Nephron progenitor cell (in vitro differentiated cells): ENCODE measurements around the gene SCAF1.

ENCODE experiments used
- DNase-seq: peaks from one replicate; pipeline ENCODE4 v3.0.0; 2021
- H3K27ac Mint-ChIP-seq: 2 replicates; pipeline ENCODE4 v1.8.0; 2021; ENCODE audit warnings: mild to moderate bottlenecking, moderate library complexity, mixed read lengths
- H3K27me3 Mint-ChIP-seq: 2 replicates; pipeline ENCODE4 v1.8.0; 2021; ENCODE audit warnings: mild to moderate bottlenecking, low read depth, mixed read lengths; ENCODE audit not compliant: poor library complexity
- H3K36me3 Mint-ChIP-seq: 2 replicates; pipeline ENCODE4 v1.8.0; 2021; ENCODE audit warnings: low read depth, mixed read lengths
- H3K4me1 Mint-ChIP-seq: 2 replicates; pipeline ENCODE4 v1.8.0; 2021; ENCODE audit warnings: mixed read lengths
- H3K4me3 Mint-ChIP-seq: 2 replicates; pipeline ENCODE4 v1.8.0; 2021; ENCODE audit warnings: mild to moderate bottlenecking, moderate library complexity, mixed read lengths
- H3K9me3 Mint-ChIP-seq: 2 replicates; pipeline ENCODE4 v1.8.0; 2021; ENCODE audit warnings: mild to moderate bottlenecking, moderate library complexity, mixed read lengths
- CTCF ChIP-seq: fragments of 200-600 bp; sonication (generic); IDR thresholded peaks from 2 replicates; pipeline ENCODE4 v1.5.0; 2021; ENCODE audit warnings: antibody characterized with exemption

The SCAF1 gene

GRCh38 chr19:49696115-49696514 is 54.1 kb downstream of the SCAF1 start:
- Mint-ChIP-seq H3K36me3 (peaks cover 30% of the 10 kb centered on the region), H3K4me3 (no peak overlapping the region), H3K9me3 (no peaks in the 10 kb centered on the region), H3K27ac (no peak overlapping the region), H3K27me3 (no peaks in the 10 kb centered on the region), H3K4me1 (peaks cover 33% of the 10 kb centered on the region)
- DNase-seq = no peak
- no peak for TF ChIP-seq CTCF

- no peak overlapping the region for H3K4me3 Mint-ChIP-seq
- no peak overlapping the region for H3K27ac Mint-ChIP-seq
- no peak for TF ChIP-seq CTCF
These were observed 54.9 kb downstream of the SCAF1 start for GRCh38 chr19:49696865-49697264.

GRCh38 chr19:49699364-49699763 is 57.4 kb downstream of the SCAF1 start:
- Mint-ChIP-seq H3K36me3 (peaks cover 22% of the 10 kb centered on the region), H3K27ac (no peak overlapping the region), H3K27me3 (no peaks in the 10 kb centered on the region), H3K9me3 (no peaks in the 10 kb centered on the region), H3K4me3 (no peak overlapping the region), H3K4me1 (peaks cover 24% of the 10 kb centered on the region)
- TF ChIP-seq CTCF = no peak
- DNase-seq = no peak

More at GRCh38 chr19:49696865-49697264, 54.9 kb downstream of the SCAF1 start:
- Mint-ChIP-seq H3K9me3 (no peaks in the 10 kb centered on the region), H3K4me1 (peaks cover 30% of the 10 kb centered on the region), H3K27me3 (no peaks in the 10 kb centered on the region), H3K36me3 (peaks cover 30% of the 10 kb centered on the region)
- DNase-seq = no peak

- H3K9me3 Mint-ChIP-seq = no peaks in the 10 kb centered on the region
- peaks cover 24% of the 10 kb centered on the region for H3K4me1 Mint-ChIP-seq
- DNase-seq = no peak
- H3K27me3 Mint-ChIP-seq = no peaks in the 10 kb centered on the region
- peak overlapping the region; percentile 33 for H3K4me3 Mint-ChIP-seq
- peaks cover 30% of the 10 kb centered on the region for H3K36me3 Mint-ChIP-seq
- H3K27ac Mint-ChIP-seq = peak overlapping the region; percentile 92
- no peak for TF ChIP-seq CTCF
These were observed 58.6 kb downstream of the SCAF1 start for GRCh38 chr19:49700563-49700962.

GRCh38 chr19:49701271-49701786 is 59.3 kb downstream of the SCAF1 start:
- Mint-ChIP-seq H3K27me3 (no peaks in the 10 kb centered on the region), H3K27ac (peak overlapping the region; percentile 92)

More at GRCh38 chr19:49701271-49701786, 59.3 kb downstream of the SCAF1 start:
- DNase-seq = peak; percentile 64
- H3K9me3 Mint-ChIP-seq = no peaks in the 10 kb centered on the region
- no peak for TF ChIP-seq CTCF
- H3K4me3 Mint-ChIP-seq = peak overlapping the region; percentile 33
- H3K4me1 Mint-ChIP-seq = peaks cover 28% of the 10 kb centered on the region
- H3K36me3 Mint-ChIP-seq = peaks cover 33% of the 10 kb centered on the region
